K562 (cell line): ENCODE measurements around the gene CLIC5. TPM values are rescaled to one million over a fixed set of nuclear protein-coding genes. Genes with fewer than 3 reads are reported as not detected.

Source experiments
- ATAC-seq: fragments of 200-7000 bp; cut with Tn5 transposase; 3 replicates; pipeline ENCODE4 v1.9.1; 2020; ENCODE audit warnings: moderate library complexity
- BruUV-seq: library from RNA; stranded (reverse); fragments of 400-500 nt; replicated peaks from 2 replicates; lab custom pipeline; 2021; lab: Mats Ljungman, UMichigan
- CTCF ChIA-PET: fragments of 300-600 bp; formaldehyde crosslinking; extraction: SDS; loops from one replicate; lab custom pipeline; 2021; ENCODE audit warnings: low intra/inter-chr PET ratio; lab: Yijun Ruan, JAX
- POLR2A ChIA-PET: fragments of 300-600, 350-650 bp; sonication (Branson Sonifier 250); formaldehyde crosslinking; extraction: SDS; loops from one replicate; lab custom pipeline; 2021; ENCODE audit warnings: antibody characterized with exemption, inconsistent platforms; lab: Yijun Ruan, JAX
- DNase-seq, 4 experiments: peaks; one replicate each; pipeline versions ENCODE4 v3.0.0 to v3.0.0-alpha.2; 2011 to 2018; ENCODE audit warnings: low spot score in 3 of 4, mixed read lengths in 3 of 4; ENCODE audit errors: extremely low read depth in 1 of 4
- FAIRE-seq: peaks from 2 replicates; lab custom pipeline; 2011; peaks lifted over from hg19 to GRCh38; lab: Jason Lieb, UNC
- H2AFZ ChIP-seq: 2 replicates; pipeline ENCODE4 v1.6.0; 2011; ENCODE audit warnings: low read depth, low read length, control low read depth, inconsistent platforms
- H3K27ac ChIP-seq: fragments of 200-600 bp; 3 replicates; pipeline ENCODE4 v1.8.0; 2011; ENCODE audit warnings: low read depth, mild to moderate bottlenecking, control low read depth, inconsistent platforms, low read length, moderate library complexity, mixed read lengths; ENCODE audit errors: extremely low read depth
- H3K27me3 ChIP-seq, 2 experiments: fragments of 300-600 bp in 1 of 2; 2 replicates in 1 of 2; 3 replicates in 1 of 2; pipeline versions ENCODE4 v1.6.0 to v1.8.0; 2011; ENCODE audit warnings: inconsistent platforms in 2 of 2, low read length in 2 of 2, mild to moderate bottlenecking in 1 of 2, mixed read lengths in 1 of 2, moderate library complexity in 1 of 2; ENCODE audit not compliant: control insufficient read depth in 2 of 2, insufficient read depth in 2 of 2
- H3K36me3 ChIP-seq: fragments of 300-600 bp; 3 replicates; pipeline ENCODE4 v1.8.0; 2011; ENCODE audit warnings: mild to moderate bottlenecking, low read length, inconsistent platforms; ENCODE audit not compliant: control insufficient read depth, insufficient read depth
- H3K4me1 ChIP-seq, 2 experiments: fragments of 200-600 bp in 1 of 2; replicated peaks in 1 of 2; 2 replicates in 1 of 2; 3 replicates in 1 of 2; pipeline versions ENCODE4 v1.5.1 to v1.8.0; 2011; ENCODE audit warnings: inconsistent platforms in 2 of 2, low read length in 2 of 2, mild to moderate bottlenecking in 1 of 2, mixed read lengths in 1 of 2, moderate library complexity in 1 of 2; ENCODE audit not compliant: control insufficient read depth in 2 of 2, insufficient read depth in 2 of 2
- H3K4me2 ChIP-seq: 2 replicates; pipeline ENCODE4 v1.6.1; 2011; ENCODE audit warnings: low read length, control low read depth, inconsistent platforms, mixed read lengths; ENCODE audit not compliant: insufficient read depth
- H3K4me3 ChIP-seq: fragments of 200-600 bp; sonication (generic), shearing (Covaris generic); 2 replicates; pipeline ENCODE4 v1.5.1; 2016; ENCODE audit warnings: control low read depth, inconsistent platforms
- H3K79me2 ChIP-seq: fragments of 200-600 bp; 3 replicates; pipeline ENCODE4 v1.8.0; 2011; ENCODE audit warnings: low read length, inconsistent platforms; ENCODE audit not compliant: control insufficient read depth, insufficient read depth
- H3K9ac ChIP-seq, 2 experiments: 2 replicates each; pipeline versions ENCODE4 v1.6.0 to v1.6.1; 2011; ENCODE audit warnings: low read depth in 2 of 2, low read length in 2 of 2, control low read depth in 1 of 2, inconsistent platforms in 1 of 2, mild to moderate bottlenecking in 1 of 2, mixed read lengths in 1 of 2; ENCODE audit not compliant: insufficient read depth in 1 of 2
- H3K9me1 ChIP-seq: one replicate; pipeline ENCODE4 v1.6.0; 2011; ENCODE audit warnings: inconsistent platforms, mild to moderate bottlenecking, low read length, moderate library complexity; ENCODE audit not compliant: control insufficient read depth, insufficient read depth
- H3K9me3 ChIP-seq: replicated peaks from 2 replicates; pipeline ENCODE4 v1.5.1; 2011; ENCODE audit warnings: low read depth, low read length, inconsistent platforms; ENCODE audit not compliant: control insufficient read depth, insufficient read depth
- H4K20me1 ChIP-seq: replicated peaks from 2 replicates; pipeline ENCODE4 v1.6.1; 2011; ENCODE audit warnings: low read length, inconsistent platforms, mixed read lengths; ENCODE audit not compliant: control insufficient read depth, insufficient read depth
- CHAMP1 ChIP-seq: fragments of 450-650 bp; IDR thresholded peaks from 2 replicates; pipeline ENCODE4 v1.6.1; 2016; ENCODE audit warnings: mild to moderate bottlenecking
- DMBX1 ChIP-seq: fragments of 250-450 bp; sonication (Bioruptor Pico); IDR thresholded peaks from 2 replicates; pipeline ENCODE4 v1.8.0; 2022; ENCODE audit warnings: inconsistent platforms, mild to moderate bottlenecking, moderate library complexity, borderline replicate concordance
- FOXP4 ChIP-seq: sonication (generic); formaldehyde crosslinking; IDR thresholded peaks from 2 replicates; pipeline ENCODE4 v1.8.0; 2022; ENCODE audit warnings: mild to moderate bottlenecking, missing genetic modification reagents, borderline replicate concordance
- HDAC6 ChIP-seq: IDR thresholded peaks from 2 replicates; pipeline ENCODE4 v1.6.1; 2012; ENCODE audit warnings: low read depth, mild to moderate bottlenecking, control low read depth, inconsistent platforms, low read length, moderate library complexity
- SMARCA4 ChIP-seq: fragments of 450-650 bp; IDR thresholded peaks from 2 replicates; pipeline ENCODE4 v1.6.1; 2016
- TFAP4 ChIP-seq: sonication (generic); formaldehyde crosslinking; IDR thresholded peaks from 2 replicates; pipeline ENCODE4 v1.8.0; 2022; ENCODE audit warnings: missing genetic modification reagents, mild to moderate bottlenecking, moderate library complexity, borderline replicate concordance
- XRCC5 ChIP-seq: fragments of 200-400 bp; formaldehyde crosslinking; IDR thresholded peaks from 2 replicates; pipeline ENCODE4 v1.6.1; 2017; ENCODE audit warnings: low read depth, mild to moderate bottlenecking, low read length
- YBX1 ChIP-seq: fragments of 450-650 bp; IDR thresholded peaks from 2 replicates; pipeline ENCODE4 v1.7.1; 2016; ENCODE audit warnings: mild to moderate bottlenecking
- ZNF318 ChIP-seq, 2 experiments: fragments of 450-650 bp; IDR thresholded peaks; 2 replicates each; pipeline ENCODE4 v1.6.1; 2016; ENCODE audit warnings: mild to moderate bottlenecking in 2 of 2, borderline replicate concordance in 1 of 2, low read depth in 1 of 2, moderate library complexity in 1 of 2
- WGBS: fragments of 100-300 bp; shearing (Covaris generic); methylation state at CpG from one replicate; pipeline ENCODE4 v1.1.6; 2016; ENCODE audit warnings: low coverage, mixed read lengths; ENCODE audit not compliant: insufficient coverage; ENCODE audit errors: missing lambda C conversion rate; 5-methylcytosine and 5-hydroxymethylcytosine counted together
- in situ Hi-C: fragments of 300-500 bp; cut with MboI; formaldehyde crosslinking; loops from 4 replicates; pipeline ENCODE4 v1.15.0; 2018; ENCODE audit warnings: inconsistent platforms, mixed read lengths
- intact Hi-C: fragments of 100-400 bp; cut with micrococcal nuclease; formaldehyde crosslinking; loops from 2 replicates; pipeline ENCODE4 v1.14.2; 2022
- polyA plus RNA-seq, 8 experiments: library from polyadenylated mRNA; depleted of rRNA in 4 of 8; stranded (reverse) in 5 of 8; unstranded in 3 of 8; fragments of >200 nt; fragmentation: Nextera tagmentation in 2 of 8; fragmentation: Illumina TruSeq in 1 of 8; extraction: Ambion mirVana in 2 of 8; extraction: Trizol in 1 of 8; gene quantifications; 2 replicates each; pipeline versions ENCODE4 v1.2.1 to v1.2.3, GENCODE V29; 2011 to 2014; ENCODE audit warnings: inconsistent platforms in 1 of 8, missing spikeins in 1 of 8
- total RNA-seq, 7 experiments: library from RNA; depleted of rRNA in 6 of 7; stranded (reverse); fragments of >200 nt in 6 of 7; fragmentation: Illumina TruSeq in 2 of 7; extraction: Trizol in 2 of 7; gene quantifications; 2 replicates each; pipeline versions ENCODE4 v1.2.1 to v1.2.3, GENCODE V29; 2011 to 2021; ENCODE audit warnings: low replicate concordance in 1 of 7

The CLIC5 gene
- total and polyA plus RNA-seq, 9 of the 15 experiments (the other 6 are each of a cell fraction or from before 2014, with no cell fraction given) = 0.31 TPM; not detected in 8

GRCh38 chr6:45851034-45851400 is 164.6 kb downstream of the CLIC5 start:
- H3K27me3 ChIP-seq = no peaks in the 10 kb centered on the region
- H3K4me2 ChIP-seq = no peak overlapping the region
- no peak for DNase-seq
- BruUV-seq = no TSS peak
- H4K20me1 ChIP-seq = no peaks in the 10 kb centered on the region
- no peaks in the 10 kb centered on the region for H3K4me1 ChIP-seq
- WGBS = 0% methylated on average over 1 of the region's 1 CpG
- H3K79me2 ChIP-seq = no peaks in the 10 kb centered on the region
- no peak overlapping the region for H2AFZ ChIP-seq
- H3K9ac ChIP-seq = no peak overlapping the region
- no peaks in the 10 kb centered on the region for H3K36me3 ChIP-seq
- no peak overlapping the region for H3K27ac ChIP-seq
- H3K9me3 ChIP-seq = no peaks in the 10 kb centered on the region
- no peak for ATAC-seq
- ChIA-PET POLR2A (no interaction called here), CTCF (no interaction called here)
- intact Hi-C loops (no loop called here), in situ Hi-C loops (no loop called here)
- no peaks in the 10 kb centered on the region for H3K9me1 ChIP-seq
- FAIRE-seq = no peak
- H3K4me3 ChIP-seq = no peak overlapping the region
- no peak for TF ChIP-seq TFAP4 (CRISPR knock-in tag)
- TF ChIP-seq YBX1 = no peak
- TF ChIP-seq DMBX1 (CRISPR knock-in tag) = no peak
- no peak for TF ChIP-seq ZNF318 (IDR thresholded peaks at IDR 0.05; ENCODE audit: borderline replicate concordance in 1 of 2, low read depth in 1 of 2)
- TF ChIP-seq CHAMP1 = no peak
- TF ChIP-seq SMARCA4 = no peak
- no peak for TF ChIP-seq FOXP4 (CRISPR knock-in tag)
- TF ChIP-seq HDAC6 = no peak
- no peak for TF ChIP-seq XRCC5
